Measurements from ENCODE around the gene SUPT5H.

The SUPT5H gene

DNA sequence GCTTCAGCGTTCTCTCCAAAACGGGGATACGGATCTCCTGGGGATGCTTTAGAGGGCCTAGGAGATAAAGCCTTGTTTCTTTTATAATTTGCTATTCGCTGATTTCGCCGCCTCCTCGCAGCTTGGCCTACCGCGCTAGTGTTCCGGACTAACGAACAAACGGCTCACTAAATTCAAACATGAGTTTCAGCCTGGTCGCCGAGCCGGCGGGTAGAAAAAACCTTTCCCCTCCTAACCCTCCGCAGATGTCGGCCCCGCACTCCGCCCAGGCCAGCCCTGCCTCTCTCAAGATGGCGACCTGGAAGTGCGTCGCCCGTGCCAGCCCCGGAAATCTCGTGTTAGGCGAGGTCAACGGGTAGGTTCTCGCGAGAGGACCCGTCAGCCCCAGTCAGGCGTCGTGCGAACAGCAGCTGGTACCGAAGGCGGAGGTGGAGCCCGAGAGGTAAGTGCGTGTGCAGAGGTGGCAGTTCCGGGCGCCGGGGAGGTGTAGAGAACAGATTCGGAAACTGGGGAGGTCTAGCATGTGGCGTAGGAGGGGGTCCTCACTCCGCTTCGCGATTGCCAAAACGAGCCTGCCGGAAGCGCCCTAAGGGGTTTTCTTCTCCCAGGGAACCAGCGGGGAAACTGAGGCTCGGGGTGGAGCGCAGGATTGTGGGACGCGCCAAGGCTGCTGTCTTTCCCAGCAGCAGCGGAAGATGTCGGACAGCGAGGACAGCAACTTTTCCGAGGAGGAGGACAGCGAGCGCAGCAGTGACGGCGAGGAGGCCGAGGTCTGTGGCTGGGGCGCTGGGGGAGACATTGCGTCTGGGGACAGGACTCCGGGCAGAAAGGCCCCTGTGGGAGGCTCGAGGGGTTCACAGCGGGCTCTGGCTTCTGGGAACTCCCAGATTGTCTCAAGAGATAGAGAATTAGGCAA is at the start of gene SUPT5H:
Gene SUPT5H (plus strand): TSS at position 387 of the 916 bp plus-strand sequence. CDS start 309 bp downstream, at position 696.
- Histone ChIP-seq H3K4me1 (ENCODE audit: control insufficient read depth, insufficient read depth, low read length) (peaks cover 33% of the 10 kb centered on the region), H3K36me3 (ENCODE audit: control insufficient read depth in 2 of 2, insufficient read depth in 2 of 2, low read length in 2 of 2) (peaks cover 0 to 7% of the 10 kb centered on the region in 2 donors)

GRCh38 chr19:39397360-39398296 is 47.8 kb upstream of the SUPT5H start:
- H3K36me3 ChIP-seq (ENCODE audit: control insufficient read depth in 2 of 2, insufficient read depth in 2 of 2, low read length in 2 of 2), result peaks cover 15 to 19% of the 10 kb centered on the region in 2 donors
- H3K27ac ChIP-seq (ENCODE audit: low read length), result peak overlapping the region; percentile 92
- H3K27me3 ChIP-seq (ENCODE audit: control insufficient read depth in 1 of 2, insufficient read depth in 2 of 2, low read length in 2 of 2), result no peaks in the 10 kb centered on the region
- H3K9ac ChIP-seq (ENCODE audit: low read length in 2 of 2), result peak overlapping the region; percentile 36 to 55
- H3K9me3 ChIP-seq (ENCODE audit: control insufficient read depth in 2 of 2, low read length in 2 of 2), result no peaks in the 10 kb centered on the region
- H3K4me3 ChIP-seq (ENCODE audit: low read length in 2 of 2), result peak overlapping the region in 1 of 2 donors; percentile 47
- H3K4me1 ChIP-seq (ENCODE audit: control insufficient read depth, insufficient read depth, low read length), result peaks cover 36% of the 10 kb centered on the region

More for the DNA sequence above, at the start of gene SUPT5H:
- H3K27me3 ChIP-seq (ENCODE audit: control insufficient read depth in 1 of 2, insufficient read depth in 2 of 2, low read length in 2 of 2), result peaks cover 0 to 2% of the 10 kb centered on the region in 2 donors
- no peaks in the 10 kb centered on the region for H3K9me3 ChIP-seq (ENCODE audit: control insufficient read depth in 2 of 2, low read length in 2 of 2)
- H3K9ac ChIP-seq (ENCODE audit: low read length in 2 of 2), result peak within 1 kb of the TSS; percentile 84 to 100
- H3K4me3 ChIP-seq (ENCODE audit: low read length in 2 of 2), result peak within 1 kb of the TSS; percentile 94 to 100
- peak within 1 kb of the TSS; percentile 95 for H3K27ac ChIP-seq (ENCODE audit: low read length)

GRCh38 chr19:39398297-39398864 is 47.0 kb upstream of the SUPT5H start:
- Histone ChIP-seq H3K27ac (ENCODE audit: low read length) (peak overlapping the region; percentile 92), H3K9ac (ENCODE audit: low read length in 2 of 2) (peak overlapping the region; percentile 36 to 55), H3K36me3 (ENCODE audit: control insufficient read depth in 2 of 2, insufficient read depth in 2 of 2, low read length in 2 of 2) (peaks cover 14 to 18% of the 10 kb centered on the region in 2 donors), H3K4me1 (ENCODE audit: control insufficient read depth, insufficient read depth, low read length) (peaks cover 44% of the 10 kb centered on the region), H3K4me3 (ENCODE audit: low read length in 2 of 2) (peak overlapping the region in 1 of 2 donors; percentile 8), H3K9me3 (ENCODE audit: control insufficient read depth in 2 of 2, low read length in 2 of 2) (no peaks in the 10 kb centered on the region), H3K27me3 (ENCODE audit: control insufficient read depth in 1 of 2, insufficient read depth in 2 of 2, low read length in 2 of 2) (no peaks in the 10 kb centered on the region)

GRCh38 chr19:39399668-39400050 is 45.7 kb upstream of the SUPT5H start:
- Histone ChIP-seq H3K9ac (ENCODE audit: low read length in 2 of 2) (no peak overlapping the region), H3K27me3 (ENCODE audit: control insufficient read depth in 1 of 2, insufficient read depth in 2 of 2, low read length in 2 of 2) (no peaks in the 10 kb centered on the region), H3K9me3 (ENCODE audit: control insufficient read depth in 2 of 2, low read length in 2 of 2) (no peaks in the 10 kb centered on the region), H3K4me3 (ENCODE audit: low read length in 2 of 2) (no peak overlapping the region), H3K4me1 (ENCODE audit: control insufficient read depth, insufficient read depth, low read length) (peaks cover 50% of the 10 kb centered on the region), H3K36me3 (ENCODE audit: control insufficient read depth in 2 of 2, insufficient read depth in 2 of 2, low read length in 2 of 2) (peaks cover 7 to 12% of the 10 kb centered on the region in 2 donors), H3K27ac (ENCODE audit: low read length) (peak overlapping the region; percentile 11)

DNA sequence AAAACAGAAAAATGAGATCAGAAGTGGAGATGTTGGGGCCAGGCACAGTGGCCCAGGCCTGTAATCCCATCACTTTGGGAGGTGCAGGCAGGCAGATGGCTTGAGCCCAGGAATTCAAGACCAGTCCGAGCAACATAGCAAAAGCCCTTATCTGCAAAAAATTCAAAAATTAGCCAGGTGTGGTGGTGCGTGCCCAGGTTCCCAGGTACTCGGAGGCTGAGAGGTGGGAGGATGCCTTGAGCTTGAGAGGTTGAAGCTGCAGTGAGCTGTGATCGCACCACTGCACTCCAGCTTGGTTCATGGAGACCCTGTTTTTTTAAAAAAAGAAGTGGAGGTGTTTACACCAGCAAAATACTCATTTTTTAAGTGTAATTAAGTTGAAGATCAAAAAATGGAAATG is 45.3 kb upstream of the SUPT5H start:
- no peaks in the 10 kb centered on the region for H3K27me3 ChIP-seq (ENCODE audit: control insufficient read depth in 1 of 2, insufficient read depth in 2 of 2, low read length in 2 of 2)
- peaks cover 4 to 10% of the 10 kb centered on the region in 2 donors for H3K36me3 ChIP-seq (ENCODE audit: control insufficient read depth in 2 of 2, insufficient read depth in 2 of 2, low read length in 2 of 2)
- no peaks in the 10 kb centered on the region for H3K9me3 ChIP-seq (ENCODE audit: control insufficient read depth in 2 of 2, low read length in 2 of 2)
- no peak overlapping the region for H3K4me3 ChIP-seq (ENCODE audit: low read length in 2 of 2)
- peak overlapping the region; percentile 31 for H3K27ac ChIP-seq (ENCODE audit: low read length)
- peaks cover 52% of the 10 kb centered on the region for H3K4me1 ChIP-seq (ENCODE audit: control insufficient read depth, insufficient read depth, low read length)
- no peak overlapping the region for H3K9ac ChIP-seq (ENCODE audit: low read length in 2 of 2)

GRCh38 chr19:39401070-39401548 is 44.3 kb upstream of the SUPT5H start:
- peak overlapping the region; percentile 100 for H3K27ac ChIP-seq (ENCODE audit: low read length)
- H3K4me3 ChIP-seq (ENCODE audit: low read length in 2 of 2), result no peak overlapping the region
- peak overlapping the region in 1 of 2 donors; percentile 13 for H3K9ac ChIP-seq (ENCODE audit: low read length in 2 of 2)
- peaks cover 58% of the 10 kb centered on the region for H3K4me1 ChIP-seq (ENCODE audit: control insufficient read depth, insufficient read depth, low read length)
- H3K9me3 ChIP-seq (ENCODE audit: control insufficient read depth in 2 of 2, low read length in 2 of 2), result no peaks in the 10 kb centered on the region
- H3K27me3 ChIP-seq (ENCODE audit: control insufficient read depth in 1 of 2, insufficient read depth in 2 of 2, low read length in 2 of 2), result no peaks in the 10 kb centered on the region
- H3K36me3 ChIP-seq (ENCODE audit: control insufficient read depth in 2 of 2, insufficient read depth in 2 of 2, low read length in 2 of 2), result peaks cover 0 to 5% of the 10 kb centered on the region in 2 donors

- H3K9ac ChIP-seq (ENCODE audit: low read length in 2 of 2), result peak overlapping the region; percentile 66 to 97
- no peaks in the 10 kb centered on the region for H3K27me3 ChIP-seq (ENCODE audit: control insufficient read depth in 1 of 2, insufficient read depth in 2 of 2, low read length in 2 of 2)
- peaks cover 0 to 5% of the 10 kb centered on the region in 2 donors for H3K36me3 ChIP-seq (ENCODE audit: control insufficient read depth in 2 of 2, insufficient read depth in 2 of 2, low read length in 2 of 2)
- peaks cover 60% of the 10 kb centered on the region for H3K4me1 ChIP-seq (ENCODE audit: control insufficient read depth, insufficient read depth, low read length)
- peak overlapping the region; percentile 14 to 72 for H3K4me3 ChIP-seq (ENCODE audit: low read length in 2 of 2)
- peak overlapping the region; percentile 100 for H3K27ac ChIP-seq (ENCODE audit: low read length)
- H3K9me3 ChIP-seq (ENCODE audit: control insufficient read depth in 2 of 2, low read length in 2 of 2), result no peaks in the 10 kb centered on the region
Observed at GRCh38 chr19:39401549-39402345, 43.6 kb upstream of the SUPT5H start.

- Histone ChIP-seq H3K36me3 (ENCODE audit: control insufficient read depth in 2 of 2, insufficient read depth in 2 of 2, low read length in 2 of 2) (peaks cover 3 to 7% of the 10 kb centered on the region in 2 donors), H3K27me3 (ENCODE audit: control insufficient read depth in 1 of 2, insufficient read depth in 2 of 2, low read length in 2 of 2) (no peaks in the 10 kb centered on the region), H3K4me1 (ENCODE audit: control insufficient read depth, insufficient read depth, low read length) (peaks cover 53% of the 10 kb centered on the region), H3K4me3 (ENCODE audit: low read length in 2 of 2) (peak overlapping the region; percentile 31 to 72), H3K9me3 (ENCODE audit: control insufficient read depth in 2 of 2, low read length in 2 of 2) (no peaks in the 10 kb centered on the region), H3K9ac (ENCODE audit: low read length in 2 of 2) (peak overlapping the region; percentile 96 to 97), H3K27ac (ENCODE audit: low read length) (peak overlapping the region; percentile 100)
Observed at GRCh38 chr19:39402346-39403300, 42.8 kb upstream of the SUPT5H start.
